Measurements from ENCODE around the gene TIGIT. TPM values are rescaled to one million over a fixed set of nuclear protein-coding genes. Genes with fewer than 3 reads are reported as not detected.
A peak's percentile ranks its signal among the peaks of the same experiment; 100 is the strongest.
"Not testable (repeated sequence)": the region's sequence is repeated elsewhere in the genome, so short reads cannot be mapped to it uniquely, and the experiment has no call there.

The TIGIT gene
- total and polyA plus RNA-seq, 2 experiments from 2014 or later, result 0.07 to 0.50 TPM

GRCh38 chr3:114276856-114277255, 17.0 kb upstream of the TIGIT start:
- H3K36me3 Mint-ChIP-seq (ENCODE audit: low read depth), result peaks cover 27% of the 10 kb centered on the region
- not testable (repeated sequence) for H3K27ac Mint-ChIP-seq; H3K36me3 ChIP-seq (ENCODE audit: insufficient read depth); H3K79me2 ChIP-seq (replicated peaks; ENCODE audit: insufficient read depth); ATAC-seq; DNase-seq (ENCODE audit: low spot score); H2AFZ ChIP-seq; H3K4me2 ChIP-seq; H4K20me1 ChIP-seq (replicated peaks; ENCODE audit: insufficient read depth); H3K4me3 ChIP-seq; H3K27me3 ChIP-seq (ENCODE audit: insufficient read depth); H3K27me3 Mint-ChIP-seq (ENCODE audit: insufficient read depth, low read depth, poor library complexity); H3F3A ChIP-seq (replicated peaks; ENCODE audit: low read depth); H3K4me1 ChIP-seq (ENCODE audit: insufficient read depth); H3K27ac ChIP-seq (ENCODE audit: low read depth); H3K4me1 Mint-ChIP-seq; H3K4me3 Mint-ChIP-seq
- peaks cover 12% of the 10 kb centered on the region; the same call in 1 of the 2 replicates for H3K9me2 ChIP-seq (ENCODE audit: insufficient read depth)
- peaks cover 25% of the 10 kb centered on the region for H3K9me3 Mint-ChIP-seq

GRCh38 chr3:114284644-114285043, 9.2 kb upstream of the TIGIT start:
- H3F3A ChIP-seq (replicated peaks; ENCODE audit: low read depth), result no peaks in the 10 kb centered on the region
- Mint-ChIP-seq H3K36me3 (ENCODE audit: low read depth) (peaks cover 4% of the 10 kb centered on the region; the same call in 1 of the 3 replicates), H3K9me3 (peaks cover 3% of the 10 kb centered on the region; the same call in 2 of the 3 replicates), H3K27ac (no peak overlapping the region), H3K4me3 (no peak overlapping the region), H3K4me1 (no peaks in the 10 kb centered on the region), H3K27me3 (ENCODE audit: insufficient read depth, low read depth, poor library complexity) (no peaks in the 10 kb centered on the region)
- H3K9me2 ChIP-seq (ENCODE audit: insufficient read depth), result peaks cover 2% of the 10 kb centered on the region; the same call in 1 of the 2 replicates
- no peak overlapping the region for H3K4me3 ChIP-seq
- H2AFZ ChIP-seq, result 0 out of 2 replicates have a peak overlapping the region, but pooled peaks have one; percentile 29
- no peak overlapping the region for H3K4me2 ChIP-seq
- DNase-seq (ENCODE audit: low spot score) (no peak), ATAC-seq (no peak)
- H3K27ac ChIP-seq (ENCODE audit: low read depth), result no peak overlapping the region
- no peaks in the 10 kb centered on the region for H4K20me1 ChIP-seq (replicated peaks; ENCODE audit: insufficient read depth)
- TF ChIP-seq NANOG (IDR thresholded peaks at IDR 0.05; ENCODE audit: borderline replicate concordance) (no peak), POLR2AphosphoS5 (IDR thresholded peaks at IDR 0.05; ENCODE audit: low read depth) (no peak), ZNF114 (CRISPR knock-in tag; IDR thresholded peaks at IDR 0.05) (no peak)
- no peaks in the 10 kb centered on the region for H3K79me2 ChIP-seq (replicated peaks; ENCODE audit: insufficient read depth)
- H3K27me3 ChIP-seq (ENCODE audit: insufficient read depth), result no peaks in the 10 kb centered on the region
- H3K36me3 ChIP-seq (ENCODE audit: insufficient read depth), result no peaks in the 10 kb centered on the region
- no peaks in the 10 kb centered on the region for H3K4me1 ChIP-seq (ENCODE audit: insufficient read depth)

- H3K36me3 Mint-ChIP-seq (ENCODE audit: low read depth), result peaks cover 4% of the 10 kb centered on the region; the same call in 1 of the 3 replicates
- H3K4me1 Mint-ChIP-seq, result no peaks in the 10 kb centered on the region
- Histone ChIP-seq H3K4me3 (no peak overlapping the region), H2AFZ (no peak overlapping the region), H3K36me3 (ENCODE audit: insufficient read depth) (no peaks in the 10 kb centered on the region), H3K4me1 (ENCODE audit: insufficient read depth) (no peaks in the 10 kb centered on the region), H3K27me3 (ENCODE audit: insufficient read depth) (no peaks in the 10 kb centered on the region), H3K4me2 (no peak overlapping the region), H3K27ac (ENCODE audit: low read depth) (no peak overlapping the region), H3K79me2 (replicated peaks; ENCODE audit: insufficient read depth) (no peaks in the 10 kb centered on the region), H4K20me1 (replicated peaks; ENCODE audit: insufficient read depth) (no peaks in the 10 kb centered on the region), H3F3A (replicated peaks; ENCODE audit: low read depth) (no peaks in the 10 kb centered on the region), H3K9me2 (ENCODE audit: insufficient read depth) (peaks cover 2% of the 10 kb centered on the region; the same call in 1 of the 2 replicates)
- no peak overlapping the region for H3K27ac Mint-ChIP-seq
- peaks cover 3% of the 10 kb centered on the region; the same call in 2 of the 3 replicates for H3K9me3 Mint-ChIP-seq
- DNase-seq (ENCODE audit: low spot score) (no peak), ATAC-seq (no peak)
- no peak overlapping the region for H3K4me3 Mint-ChIP-seq
- H3K27me3 Mint-ChIP-seq (ENCODE audit: insufficient read depth, low read depth, poor library complexity), result peaks cover under 1% of the 10 kb centered on the region
- no peak for TF ChIP-seq JUNB (IDR thresholded peaks at IDR 0.05; ENCODE audit: unreplicated experiment)
- TF ChIP-seq ZNF114 (CRISPR knock-in tag; IDR thresholded peaks at IDR 0.05), result no peak
- no peak for TF ChIP-seq EZH2phosphoT487 (IDR thresholded peaks at IDR 0.05; ENCODE audit: unreplicated experiment)
- no peak for TF ChIP-seq POLR2AphosphoS5 (IDR thresholded peaks at IDR 0.05; ENCODE audit: low read depth)
- TF ChIP-seq ZNF462 (CRISPR knock-in tag; IDR thresholded peaks at IDR 0.05), result no peak
- no peak for TF ChIP-seq EZH2 (IDR thresholded peaks at IDR 0.05; ENCODE audit: low read depth, unreplicated experiment)
- TF ChIP-seq NANOG (IDR thresholded peaks at IDR 0.05; ENCODE audit: borderline replicate concordance), result no peak
- no peak for TF ChIP-seq CREB1 (CRISPR knock-in tag; IDR thresholded peaks at IDR 0.05; ENCODE audit: low read depth)
- no peak for TF ChIP-seq STAT1 (IDR thresholded peaks at IDR 0.05; ENCODE audit: unreplicated experiment)
Observed at GRCh38 chr3:114285648-114286230, 8.1 kb upstream of the TIGIT start.

All from GM23338 (cell line).